Measurements from ENCODE around the gene KRT83.

KRT83 gene

GRCh38 chr12:52266514-52266913 is 54.7 kb downstream of the KRT83 start:
- TF ChIP-seq JUND (IDR thresholded peaks at IDR 0.05; ENCODE audit: low read depth) = no peak
- in situ Hi-C loops (cut with HindIII; ENCODE audit: low pct_unique_long_range_greater_than_20kb, low sequenced_read_pairs) = no loop called here
- DNase-seq (ENCODE audit: low read depth in 1 of 2, low spot score in 1 of 2) = no peak

- no peak for TF ChIP-seq JUND (IDR thresholded peaks at IDR 0.05; ENCODE audit: low read depth)
- in situ Hi-C loops (cut with HindIII; ENCODE audit: low pct_unique_long_range_greater_than_20kb, low sequenced_read_pairs) = no loop called here
- no peak for DNase-seq (ENCODE audit: low read depth in 1 of 2, low spot score in 1 of 2)
Measured at GRCh38 chr12:52264435-52264825, 56.8 kb downstream of the KRT83 start.

All from T47D (cell line).